GM20431 (cell line): ENCODE measurements around the gene MAPK8IP1.
"Not testable (repeated sequence)": the region's sequence is repeated elsewhere in the genome, so short reads cannot be mapped to it uniquely, and the experiment has no call there.

ENCODE experiments used
- in situ Hi-C: fragments of 300-500 bp; cut with MseI, MboI; formaldehyde crosslinking; loops from one replicate; pipeline ENCODE4 v1.15.0; 2020; ENCODE audit warnings: low sequenced_read_pairs; ENCODE audit not compliant: unreplicated experiment

MAPK8IP1 gene

DNA sequence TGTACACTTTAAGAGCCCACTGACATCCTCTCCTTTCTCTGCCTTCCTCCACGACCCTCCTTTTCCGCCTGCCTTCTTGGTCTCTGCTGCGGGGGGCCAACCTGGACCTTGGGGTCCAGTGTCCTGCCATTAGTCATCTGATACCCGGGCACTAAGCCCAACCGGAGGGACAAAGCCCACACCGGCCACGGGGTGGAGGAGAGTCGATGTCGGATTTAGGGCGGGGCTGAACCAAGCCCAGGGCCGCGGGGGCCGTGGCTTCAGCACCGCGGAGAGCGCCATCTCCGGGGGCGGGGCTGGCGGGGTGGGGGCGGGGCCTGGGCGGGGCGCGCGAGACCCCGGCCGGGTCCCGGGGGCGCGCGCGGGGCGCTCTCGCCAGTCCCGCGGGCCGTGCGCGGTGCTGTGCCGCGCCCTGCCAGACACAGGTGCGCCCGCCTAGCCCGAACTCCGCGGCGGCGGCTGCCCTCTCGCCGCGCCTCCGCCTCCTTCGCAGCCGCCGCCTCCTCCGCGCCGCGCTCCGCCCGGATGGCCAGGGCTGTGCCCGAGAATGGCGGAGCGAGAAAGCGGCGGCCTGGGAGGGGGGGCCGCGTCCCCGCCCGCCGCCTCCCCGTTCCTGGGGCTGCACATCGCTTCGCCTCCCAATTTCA is at the start of gene MAPK8IP1:
Gene MAPK8IP1 (plus strand): TSS at position 378 of the 647 bp plus-strand sequence. CDS start 170 bp downstream, at position 548.
- in situ Hi-C loops, result no loop called here

DNA sequence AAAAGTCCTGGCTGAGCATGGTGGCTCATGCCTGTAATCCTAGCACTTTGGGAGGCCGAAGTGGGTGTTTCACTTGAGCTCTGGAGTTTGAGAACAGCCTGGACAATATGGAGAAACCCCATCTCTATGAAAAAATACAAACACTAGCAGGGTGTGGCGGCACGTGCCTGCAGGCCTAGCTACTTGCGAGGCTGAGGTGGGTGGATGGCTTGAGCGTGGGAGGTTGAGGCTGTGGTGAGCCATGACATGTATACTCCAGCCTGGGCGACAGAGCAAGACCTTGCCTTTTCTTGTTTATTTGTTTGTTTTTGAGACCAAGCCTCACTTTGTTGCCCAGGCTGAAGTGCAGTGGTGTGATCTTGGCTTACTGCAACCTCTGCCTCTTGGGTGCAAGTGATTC is 46.2 kb upstream of the MAPK8IP1 start:
- in situ Hi-C loops, result no loop called here

DNA sequence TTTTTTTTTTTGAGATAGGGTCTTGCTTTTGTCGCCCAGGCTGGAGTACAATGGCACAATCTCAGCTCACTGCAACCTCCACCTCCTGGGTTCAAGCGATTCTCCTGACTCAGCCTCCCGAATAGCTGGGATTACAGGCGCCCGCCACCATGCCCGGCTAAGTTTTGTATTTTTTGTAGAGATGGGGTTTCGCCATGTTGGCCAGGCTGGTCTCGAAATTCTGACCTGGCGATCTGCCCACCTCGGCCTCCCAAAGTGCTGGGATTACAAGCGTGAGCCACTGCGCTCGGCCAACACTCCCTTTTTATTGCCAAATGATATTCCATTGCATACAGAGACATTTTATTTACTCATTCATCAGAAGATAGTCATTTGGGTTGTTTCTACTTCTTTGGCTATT is 45.2 kb upstream of the MAPK8IP1 start:
- in situ Hi-C loops, result not testable (repeated sequence)

DNA sequence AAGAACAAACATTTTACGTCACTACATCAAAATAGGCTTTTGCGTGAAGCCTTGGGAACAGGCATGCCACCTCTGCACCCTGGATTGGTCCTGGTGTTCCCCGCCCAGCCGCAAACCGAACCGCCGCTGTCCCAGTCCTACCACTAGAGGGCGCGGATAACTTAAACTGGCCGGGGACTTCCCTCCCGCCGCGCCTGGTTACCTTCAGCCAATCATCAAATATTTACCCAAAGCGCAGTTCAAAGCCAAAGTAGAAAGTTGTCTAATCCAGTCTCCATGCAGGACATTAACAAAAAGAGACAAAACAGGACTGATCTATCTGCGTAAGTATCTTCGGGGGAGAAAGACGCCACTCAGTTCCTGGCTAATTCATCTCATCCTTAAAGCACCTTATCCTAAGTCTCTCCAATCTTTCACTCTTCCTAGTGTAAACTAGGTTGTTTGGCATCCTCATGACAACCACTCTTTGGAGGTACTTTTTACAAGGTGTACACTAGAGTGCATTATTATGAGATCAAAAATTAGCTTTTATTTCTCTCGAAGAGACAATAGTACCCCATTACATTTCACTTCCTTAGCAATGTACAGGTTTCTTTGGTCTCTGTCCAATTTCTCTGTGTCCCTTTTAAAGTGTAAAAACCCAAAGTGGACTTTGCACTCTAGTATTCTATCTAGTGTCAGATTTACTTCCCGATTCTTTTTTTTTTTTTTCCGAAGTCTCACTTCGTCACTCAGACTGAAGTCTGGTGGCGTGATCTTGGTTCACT is 42.1 kb upstream of the MAPK8IP1 start:
- in situ Hi-C loops, result no loop called here

DNA sequence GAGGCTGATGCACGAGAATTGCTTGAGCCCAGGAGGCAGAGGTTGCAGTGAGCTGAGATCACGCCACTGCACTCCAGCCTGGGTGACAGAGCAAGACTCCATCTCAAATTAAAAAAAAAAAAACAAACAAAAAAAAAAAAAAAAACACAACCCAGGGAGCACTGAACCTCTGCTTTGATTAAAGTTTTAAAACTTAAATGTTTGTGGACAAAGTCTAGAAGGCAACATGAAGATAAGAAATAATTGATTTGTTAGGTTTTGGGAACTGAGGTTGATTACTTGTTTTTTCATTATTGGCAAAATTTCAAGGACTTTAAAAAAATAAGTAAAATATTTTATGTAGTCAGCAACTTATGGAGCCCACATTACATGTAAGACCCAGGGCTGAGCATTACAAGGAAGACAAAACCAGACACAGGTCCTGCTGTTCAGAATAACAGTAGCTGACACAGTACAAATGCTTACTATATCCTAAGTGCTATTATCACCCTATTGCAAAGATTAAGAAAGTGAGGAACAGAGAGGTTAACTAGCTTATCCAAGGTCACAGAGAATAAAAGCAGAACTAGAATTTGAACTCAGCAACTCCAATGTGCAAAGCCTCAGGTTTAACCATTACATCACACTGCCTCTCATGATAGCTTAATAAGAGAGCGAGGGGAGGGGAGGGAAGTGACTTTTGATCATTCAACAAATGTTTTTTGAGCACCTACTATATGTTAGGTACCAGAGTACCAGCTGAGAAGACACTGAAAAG is 40.5 kb upstream of the MAPK8IP1 start:
- in situ Hi-C loops, result no loop called here

DNA sequence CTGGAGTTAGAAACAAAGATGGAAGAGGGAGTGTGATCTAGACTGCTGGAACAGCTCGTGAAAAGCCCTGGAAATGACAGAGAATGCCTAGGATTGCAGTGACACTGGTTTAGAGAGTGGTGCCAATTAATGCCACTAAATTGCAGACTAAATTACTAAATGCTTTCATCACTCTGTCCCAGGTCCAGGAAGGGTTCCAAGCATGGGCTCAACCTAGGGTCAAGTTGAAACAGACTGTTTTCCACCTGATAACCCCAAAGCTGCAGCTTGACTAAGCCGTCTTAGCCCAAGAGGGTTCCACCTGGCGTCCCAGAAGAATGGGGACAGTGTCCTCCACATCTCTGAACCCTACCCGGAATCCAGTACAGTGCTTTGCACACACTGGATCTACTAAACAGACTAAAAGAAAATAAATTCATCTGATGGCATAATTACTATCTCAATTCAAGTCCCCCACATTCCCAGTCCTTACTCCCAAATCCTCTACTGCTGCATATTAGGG is 39.2 kb upstream of the MAPK8IP1 start:
- in situ Hi-C loops, result no loop called here

DNA sequence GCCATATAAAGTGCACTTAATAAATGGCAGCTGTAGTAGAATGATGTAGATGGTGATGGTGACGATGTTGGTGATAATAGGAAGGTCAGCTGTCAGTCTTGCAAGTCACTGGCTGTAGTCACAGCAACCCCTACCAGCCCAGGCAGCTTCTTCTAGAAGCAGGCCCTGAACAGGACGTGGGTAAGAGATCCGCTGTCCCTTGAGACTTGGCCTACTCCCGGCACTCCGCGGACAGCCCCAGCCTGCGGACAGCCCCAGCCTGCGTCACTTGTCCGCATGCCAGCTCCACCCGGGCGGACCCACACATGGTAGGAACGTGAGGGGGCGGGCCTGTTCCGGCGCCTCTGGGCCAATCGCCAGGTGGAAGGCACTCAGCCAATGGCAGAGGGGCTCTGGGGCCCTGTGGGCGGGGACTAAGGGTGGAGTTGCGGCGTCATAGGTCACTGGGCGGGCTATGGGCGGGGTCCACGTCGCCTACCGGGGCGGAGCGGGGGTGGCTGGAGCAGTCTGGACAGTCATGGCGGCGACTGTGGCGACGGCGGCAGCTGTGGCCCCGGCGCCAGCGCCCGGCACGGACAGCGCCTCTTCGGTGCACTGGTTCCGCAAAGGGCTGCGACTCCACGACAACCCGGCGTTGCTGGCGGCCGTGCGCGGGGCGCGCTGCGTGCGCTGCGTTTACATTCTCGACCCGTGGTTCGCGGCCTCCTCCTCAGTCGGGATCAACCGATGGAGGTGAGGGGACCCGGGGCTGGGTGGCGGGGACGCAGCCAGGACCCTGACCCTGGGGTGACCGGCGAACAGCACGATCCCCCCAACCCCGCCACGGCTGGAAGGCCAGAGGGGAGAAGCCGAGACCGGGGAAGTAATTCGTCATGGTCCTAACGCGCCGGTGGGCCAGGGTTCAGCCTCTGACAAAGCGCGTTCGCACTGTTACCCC is 38.2 kb upstream of the MAPK8IP1 start, which contains the start of gene CRY2:
Gene CRY2 (plus strand): TSS at position 502 of the 937 bp plus-strand sequence. CDS start 16 bp downstream, at position 518.
- in situ Hi-C loops, result no loop called here

DNA sequence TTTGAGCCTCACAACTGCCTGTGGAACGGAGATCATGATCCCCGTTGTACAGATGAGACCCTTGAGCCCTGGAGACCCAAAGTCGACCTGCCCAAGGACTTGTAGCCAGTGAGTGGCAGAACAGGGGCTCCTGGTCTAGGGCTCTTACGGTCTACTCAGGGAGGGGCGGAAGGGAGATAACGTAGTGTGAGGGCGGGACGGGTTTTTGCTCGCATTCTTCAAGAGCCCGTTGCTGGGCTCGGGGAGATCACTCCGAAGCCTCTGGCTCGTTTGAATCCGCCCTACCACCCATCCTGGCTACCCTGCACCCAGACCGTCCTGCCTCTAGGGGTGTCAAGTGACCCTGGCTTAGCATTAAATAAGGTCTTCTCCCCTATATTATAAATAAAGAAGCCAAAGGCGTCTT is 37.5 kb upstream of the MAPK8IP1 start:
- in situ Hi-C loops, result no loop called here

DNA sequence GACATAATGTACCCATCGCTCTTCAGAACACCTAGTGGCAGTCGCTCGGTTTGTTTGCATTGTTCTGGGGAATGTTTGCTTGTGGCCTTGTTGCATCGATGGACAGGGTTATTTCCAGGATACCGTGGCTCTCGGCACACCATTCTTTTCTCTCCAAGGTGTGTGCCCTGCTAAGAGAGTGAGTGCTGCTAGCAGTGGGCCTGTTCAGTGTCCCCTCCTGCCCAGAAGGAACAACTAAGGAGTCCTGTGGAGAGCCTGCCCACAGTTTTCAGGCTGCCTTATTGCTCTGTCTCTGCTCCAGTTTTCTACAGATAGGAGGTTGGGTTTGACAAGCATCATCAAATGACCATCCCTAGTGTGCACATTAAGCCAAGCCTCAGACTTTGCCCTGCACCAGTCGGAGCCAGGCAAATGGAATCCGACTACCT is 36.8 kb upstream of the MAPK8IP1 start:
- in situ Hi-C loops, result no loop called here

DNA sequence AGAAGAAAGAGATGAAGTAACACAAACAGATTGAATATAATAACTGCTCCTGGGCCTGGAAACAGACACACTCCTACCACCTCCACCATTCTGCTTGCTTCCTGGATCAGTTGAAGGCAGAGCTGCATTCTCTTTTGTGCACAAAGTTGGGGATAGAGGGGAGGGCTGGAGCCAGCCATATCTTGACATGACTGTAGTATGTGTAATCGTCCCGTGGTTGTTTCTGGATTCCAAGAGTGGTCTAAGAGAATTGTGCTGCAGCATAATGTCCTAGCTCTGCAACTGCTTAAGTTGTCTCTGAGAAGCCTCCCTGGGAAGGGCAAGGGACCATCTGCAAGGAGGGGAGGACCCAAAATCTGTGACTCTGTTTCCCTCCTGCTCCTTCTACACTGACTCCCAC is 35.0 kb upstream of the MAPK8IP1 start:
- in situ Hi-C loops, result no loop called here

DNA sequence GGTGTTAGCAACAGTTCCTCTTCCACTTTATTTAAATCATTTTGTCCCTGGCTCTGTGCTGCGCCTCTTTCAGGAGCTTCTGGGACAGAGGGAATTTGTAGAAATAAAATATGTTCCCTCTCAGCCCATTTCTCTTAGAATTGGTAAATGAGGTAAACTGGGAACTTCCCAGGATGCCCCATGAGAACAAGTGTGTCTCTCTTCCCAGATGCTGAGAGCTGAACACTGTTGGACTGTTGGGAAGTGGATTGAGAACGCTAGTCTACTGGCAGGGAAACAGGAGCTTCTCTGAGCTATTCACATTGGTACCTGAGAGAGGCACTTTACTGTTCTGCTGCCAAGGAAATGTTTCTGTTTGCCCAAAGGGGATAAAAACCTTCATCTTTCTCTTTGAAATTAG is 34.2 kb upstream of the MAPK8IP1 start:
- in situ Hi-C loops, result no loop called here

DNA sequence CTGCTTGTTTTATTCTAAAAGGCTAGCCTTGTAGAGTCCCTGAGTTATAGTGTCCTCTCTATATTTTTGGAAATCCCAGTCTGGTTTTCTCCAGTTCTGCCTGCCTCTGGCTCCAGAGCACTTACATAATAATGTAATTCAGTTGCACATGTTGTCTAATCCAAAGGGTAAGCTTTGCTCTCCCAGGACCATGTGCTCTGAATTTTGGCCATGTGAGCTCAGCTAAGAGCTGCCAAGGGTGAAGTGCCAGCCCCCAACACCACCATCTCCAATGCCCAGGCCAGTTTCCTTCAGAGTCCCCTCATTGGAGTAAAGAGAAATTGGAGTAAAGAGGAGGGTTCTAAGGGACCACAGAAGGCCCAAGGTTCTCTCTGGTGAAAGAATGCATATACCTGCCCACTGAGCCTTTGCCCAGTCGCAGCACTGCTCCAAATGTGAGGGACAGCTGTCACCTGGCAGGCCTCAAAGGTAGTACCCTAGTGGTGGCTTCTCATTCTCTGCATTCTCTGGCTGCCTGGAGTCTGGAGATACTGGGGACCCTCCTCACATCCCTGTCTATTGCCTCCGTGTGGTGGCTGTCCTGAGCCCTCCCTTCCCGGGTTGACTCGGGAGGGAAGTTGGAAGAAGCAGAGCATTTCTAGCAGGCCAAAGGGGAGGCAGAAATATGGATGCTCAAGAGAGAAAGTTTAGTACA is 33.3 kb upstream of the MAPK8IP1 start:
- in situ Hi-C loops, result no loop called here

DNA sequence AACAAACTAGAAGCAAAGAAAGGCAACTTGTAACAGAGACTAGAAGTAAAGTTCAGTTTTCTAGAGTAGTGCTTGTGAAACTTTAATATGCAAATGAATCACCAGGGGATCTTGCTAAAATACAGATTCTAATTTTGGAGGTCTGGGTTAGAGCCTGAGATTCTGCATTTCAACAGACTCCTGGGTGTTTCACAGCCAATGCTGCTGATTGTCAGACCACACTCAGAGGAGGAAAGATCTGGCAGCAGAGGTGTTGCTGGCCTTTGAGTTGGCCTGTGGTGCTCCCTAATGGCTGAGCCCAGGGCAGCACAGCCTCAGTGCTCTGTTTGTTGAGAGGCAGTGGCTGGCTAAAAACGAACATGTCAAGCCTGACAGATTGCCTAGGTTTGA is 32.7 kb upstream of the MAPK8IP1 start:
- in situ Hi-C loops, result no loop called here

DNA sequence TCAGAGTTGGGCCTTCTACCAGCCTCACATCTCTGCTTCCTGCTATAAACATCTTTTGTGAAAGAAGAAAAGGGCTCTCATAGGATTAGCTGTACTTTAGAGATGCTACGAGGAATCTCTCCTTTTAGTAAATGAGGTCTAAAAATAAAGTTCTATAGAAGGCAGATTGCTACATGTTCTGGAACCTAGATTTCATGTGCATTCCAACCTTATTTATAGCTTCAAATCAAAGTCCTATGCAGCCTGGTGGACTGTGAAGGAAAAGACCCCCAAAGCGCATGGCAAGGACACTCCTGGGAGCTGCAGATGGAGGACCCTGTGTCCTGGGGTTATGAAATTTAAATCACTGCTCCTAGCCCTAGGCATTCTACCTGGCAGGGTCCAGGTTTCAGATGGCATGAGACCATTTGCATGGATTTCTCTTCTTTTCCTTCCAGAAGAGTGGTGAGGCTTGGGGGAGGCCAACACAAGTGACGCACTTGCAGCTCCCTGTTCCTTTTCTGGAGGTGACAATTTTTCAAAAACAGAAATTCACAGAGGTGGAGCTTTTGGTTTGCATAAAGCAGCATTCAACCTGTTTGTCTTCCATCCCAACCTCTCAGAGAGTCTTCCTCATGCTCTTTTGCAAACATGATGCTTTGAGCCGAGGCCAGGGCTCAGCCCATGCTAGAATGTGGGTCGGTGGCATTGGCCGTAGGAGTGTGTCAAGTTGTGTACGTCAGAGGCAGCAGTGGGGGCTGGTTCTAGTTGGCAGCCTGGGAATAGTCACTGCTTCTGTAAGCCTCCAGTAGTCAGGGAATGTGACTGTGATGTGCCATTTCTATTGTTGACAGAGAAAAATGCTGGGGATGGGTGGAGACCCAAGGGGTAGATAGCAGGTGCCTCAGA is 31.9 kb upstream of the MAPK8IP1 start:
- in situ Hi-C loops, result no loop called here

DNA sequence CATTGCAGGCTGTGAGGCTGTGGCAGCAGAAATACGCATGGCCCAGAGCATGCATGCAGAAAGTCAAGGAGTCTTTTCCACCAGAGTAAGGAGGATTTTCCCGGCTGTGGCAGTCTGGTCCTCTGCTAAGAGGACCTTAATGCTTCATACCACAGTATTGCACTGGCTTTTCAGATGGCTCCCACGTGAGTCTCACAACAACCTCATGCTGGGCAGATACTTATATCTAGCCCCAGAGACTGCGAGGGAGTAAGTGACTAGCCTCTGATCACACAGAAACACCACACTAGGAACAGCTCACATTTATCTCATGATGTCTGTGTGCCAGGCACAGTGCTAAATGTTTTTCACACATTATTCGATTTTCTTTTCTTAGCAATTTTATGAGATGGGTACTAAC is 30.1 kb upstream of the MAPK8IP1 start:
- in situ Hi-C loops, result no loop called here

DNA sequence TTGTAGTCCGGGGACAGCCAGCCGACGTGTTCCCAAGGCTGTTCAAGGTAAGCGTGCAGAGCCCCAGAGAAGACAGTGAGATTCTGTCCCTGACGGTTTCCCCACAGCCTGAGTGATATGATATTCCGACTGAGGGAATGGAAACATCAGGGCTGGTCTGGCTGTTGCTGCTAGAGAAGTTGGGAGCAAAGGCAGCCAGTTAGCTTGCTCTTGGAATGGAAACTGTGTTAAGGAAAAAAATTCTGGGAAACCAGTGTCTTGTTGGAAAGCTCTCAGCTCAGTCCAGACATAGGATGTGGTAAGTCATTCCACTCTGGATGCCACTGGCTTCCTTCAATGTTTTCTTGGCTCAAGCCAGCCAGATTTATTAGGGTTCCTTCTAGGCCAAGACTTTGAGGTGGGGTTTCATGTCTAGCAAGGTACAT is 29.4 kb upstream of the MAPK8IP1 start:
- in situ Hi-C loops, result no loop called here

DNA sequence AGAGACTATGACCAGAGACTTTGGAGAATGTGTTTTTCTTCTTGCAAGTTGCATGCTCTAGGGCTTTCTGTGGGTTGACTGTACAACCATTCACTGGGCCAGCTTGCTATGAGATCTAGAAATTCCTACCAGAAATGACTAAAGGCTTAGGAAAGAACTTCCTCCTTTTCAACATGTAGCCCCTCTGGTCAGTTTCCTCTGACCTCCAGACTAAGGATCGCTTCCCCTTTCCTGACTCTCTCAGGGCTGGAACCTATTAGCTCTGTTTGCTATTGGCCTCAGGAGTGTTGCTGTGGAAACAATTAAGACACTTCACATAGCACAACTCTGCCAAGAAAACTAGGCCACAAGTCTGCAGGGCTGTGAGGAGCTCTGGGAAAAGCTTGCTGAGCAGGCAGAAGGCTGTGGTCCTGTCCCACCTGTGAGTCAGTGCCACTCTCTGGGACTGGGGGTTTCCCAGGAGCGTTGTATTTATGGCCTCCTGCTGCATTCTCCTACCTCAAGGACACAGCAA is 27.4 kb upstream of the MAPK8IP1 start:
- in situ Hi-C loops, result no loop called here
